ENCODE measurements around the gene LPP.

The LPP gene

GRCh38 chr3:188496390-188496789, 342.4 kb downstream of the LPP start:
- no peak for DNase-seq (ENCODE audit: low read depth in 1 of 2, low spot score in 1 of 2)
- no peak for TF ChIP-seq JUND (IDR thresholded peaks at IDR 0.05; ENCODE audit: low read depth)
- in situ Hi-C loops (cut with HindIII; ENCODE audit: low pct_unique_long_range_greater_than_20kb, low sequenced_read_pairs) = no loop called here

- no peak for TF ChIP-seq JUND (IDR thresholded peaks at IDR 0.05; ENCODE audit: low read depth)
- DNase-seq (ENCODE audit: low read depth in 1 of 2, low spot score in 1 of 2) = no peak
- in situ Hi-C loops (cut with HindIII; ENCODE audit: low pct_unique_long_range_greater_than_20kb, low sequenced_read_pairs) = no loop called here
These were observed 343.1 kb downstream of the LPP start for GRCh38 chr3:188497021-188497420.

- TF ChIP-seq JUND (IDR thresholded peaks at IDR 0.05; ENCODE audit: low read depth) = no peak
- in situ Hi-C loops (cut with HindIII; ENCODE audit: low pct_unique_long_range_greater_than_20kb, low sequenced_read_pairs) = no loop called here
- no peak for DNase-seq (ENCODE audit: low read depth in 1 of 2, low spot score in 1 of 2)
These were observed 349.7 kb downstream of the LPP start for GRCh38 chr3:188503647-188504046.

- no peak for TF ChIP-seq JUND (IDR thresholded peaks at IDR 0.05; ENCODE audit: low read depth)
- in situ Hi-C loops (cut with HindIII; ENCODE audit: low pct_unique_long_range_greater_than_20kb, low sequenced_read_pairs) = no loop called here
- DNase-seq (ENCODE audit: low read depth in 1 of 2, low spot score in 1 of 2) = no peak
These were observed 351.2 kb downstream of the LPP start for GRCh38 chr3:188505151-188505550.

DNA sequence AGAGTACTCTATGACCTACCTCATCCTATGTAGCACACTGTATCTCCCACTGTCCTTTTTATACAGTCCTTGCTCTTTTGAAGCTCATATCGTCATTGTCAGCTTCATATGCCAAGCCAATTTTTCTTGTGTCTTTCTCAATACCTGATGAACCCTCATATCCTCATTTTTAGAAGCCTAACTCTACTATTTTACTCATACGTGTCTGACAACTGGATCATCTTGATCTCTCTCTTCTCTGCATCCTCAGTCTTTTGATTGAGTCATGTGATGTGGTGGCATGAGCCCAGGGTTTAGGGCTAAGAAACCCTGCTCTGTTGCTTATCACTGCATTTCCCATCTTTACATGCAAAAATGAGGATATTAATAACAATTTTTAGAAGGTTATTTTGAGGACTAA, 352.0 kb downstream of the LPP start:
- no peak for TF ChIP-seq JUND (IDR thresholded peaks at IDR 0.05; ENCODE audit: low read depth)
- in situ Hi-C loops (cut with HindIII; ENCODE audit: low pct_unique_long_range_greater_than_20kb, low sequenced_read_pairs) = no loop called here
- no peak for DNase-seq (ENCODE audit: low read depth in 1 of 2, low spot score in 1 of 2)

- in situ Hi-C loops (cut with HindIII; ENCODE audit: low pct_unique_long_range_greater_than_20kb, low sequenced_read_pairs) = no loop called here
- DNase-seq (ENCODE audit: low read depth in 1 of 2, low spot score in 1 of 2) = no peak
- TF ChIP-seq JUND (IDR thresholded peaks at IDR 0.05; ENCODE audit: low read depth) = no peak
These were observed 352.5 kb downstream of the LPP start for GRCh38 chr3:188506446-188506845.

DNA sequence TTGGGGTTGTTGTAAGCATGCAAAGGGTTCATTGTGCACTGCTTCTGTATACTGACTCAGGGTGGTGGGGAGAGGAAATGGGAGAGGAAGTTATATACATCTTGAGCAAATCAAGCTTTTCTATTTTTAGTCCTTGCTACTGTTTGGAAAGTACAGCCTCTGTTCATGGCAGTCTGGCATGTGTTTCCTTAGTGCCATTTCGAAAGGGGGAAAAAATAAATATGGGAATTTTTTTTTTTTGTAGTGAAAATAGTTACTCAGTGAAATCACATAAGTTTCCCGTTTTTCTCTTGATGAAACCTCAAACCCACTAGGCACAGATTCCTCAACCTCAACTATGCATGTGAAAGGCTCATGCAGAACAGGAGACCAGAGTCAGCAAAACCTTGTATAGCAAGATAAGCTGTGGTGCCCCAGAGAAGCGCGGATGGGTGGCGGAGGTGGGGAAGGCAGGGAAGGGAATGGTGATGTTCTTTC, 353.3 kb downstream of the LPP start:
- no peak for DNase-seq (ENCODE audit: low read depth in 1 of 2, low spot score in 1 of 2)
- TF ChIP-seq JUND (IDR thresholded peaks at IDR 0.05; ENCODE audit: low read depth) = no peak
- in situ Hi-C loops (cut with HindIII; ENCODE audit: low pct_unique_long_range_greater_than_20kb, low sequenced_read_pairs) = no loop called here

DNA sequence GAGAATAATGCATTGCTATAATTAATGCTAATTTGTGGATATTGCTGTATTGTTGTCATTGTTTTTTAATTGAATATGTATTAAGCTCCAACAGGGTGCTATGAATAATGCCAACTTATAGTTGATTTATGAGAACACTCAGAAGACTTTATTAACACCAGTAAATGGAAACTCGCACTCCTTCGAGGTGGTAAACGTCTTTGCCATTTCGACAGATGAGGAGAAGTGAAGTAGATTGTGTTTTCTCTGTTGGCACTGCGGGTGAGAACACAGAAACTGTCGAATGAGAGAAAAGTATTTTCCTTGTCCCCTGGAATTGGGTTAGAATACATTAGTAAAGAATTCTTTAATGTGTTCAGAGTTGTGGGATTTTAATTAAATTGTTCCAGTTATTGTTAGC, 354.5 kb downstream of the LPP start:
- DNase-seq (ENCODE audit: low read depth in 1 of 2, low spot score in 1 of 2) = no peak
- TF ChIP-seq JUND (IDR thresholded peaks at IDR 0.05; ENCODE audit: low read depth) = no peak
- in situ Hi-C loops (cut with HindIII; ENCODE audit: low pct_unique_long_range_greater_than_20kb, low sequenced_read_pairs) = no loop called here

GRCh38 chr3:188509316-188509715, 355.4 kb downstream of the LPP start:
- in situ Hi-C loops (cut with HindIII; ENCODE audit: low pct_unique_long_range_greater_than_20kb, low sequenced_read_pairs) = no loop called here
- no peak for TF ChIP-seq JUND (IDR thresholded peaks at IDR 0.05; ENCODE audit: low read depth)
- no peak for DNase-seq (ENCODE audit: low read depth in 1 of 2, low spot score in 1 of 2)

GRCh38 chr3:188510366-188510765, 356.4 kb downstream of the LPP start:
- in situ Hi-C loops (cut with HindIII; ENCODE audit: low pct_unique_long_range_greater_than_20kb, low sequenced_read_pairs) = no loop called here
- no peak for TF ChIP-seq JUND (IDR thresholded peaks at IDR 0.05; ENCODE audit: low read depth)
- no peak for DNase-seq (ENCODE audit: low read depth in 1 of 2, low spot score in 1 of 2)

GRCh38 chr3:188513662-188514328, 359.8 kb downstream of the LPP start:
- no peak for TF ChIP-seq JUND (IDR thresholded peaks at IDR 0.05; ENCODE audit: low read depth)
- in situ Hi-C loops (cut with HindIII; ENCODE audit: low pct_unique_long_range_greater_than_20kb, low sequenced_read_pairs) = no loop called here
- DNase-seq (ENCODE audit: low read depth in 1 of 2, low spot score in 1 of 2) = no peak

DNA sequence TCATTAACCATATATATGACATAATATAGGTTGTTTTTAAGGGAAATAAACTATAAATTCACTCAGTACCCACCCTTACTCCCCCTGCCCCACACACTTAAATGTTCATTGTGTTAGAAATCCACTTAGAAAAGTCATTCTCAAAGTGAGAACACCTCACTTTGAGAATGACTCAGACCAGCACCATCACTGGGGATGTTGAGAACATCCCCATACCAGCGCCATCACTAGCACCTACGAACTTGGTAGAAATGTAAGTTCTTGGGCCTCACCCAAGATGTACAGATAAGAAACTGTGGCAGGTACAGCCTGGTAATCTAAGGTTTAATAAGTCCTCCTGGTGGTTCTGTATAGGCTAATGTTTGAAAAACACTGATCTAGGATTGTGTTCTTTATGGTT, 362.6 kb downstream of the LPP start:
- no peak for TF ChIP-seq JUND (IDR thresholded peaks at IDR 0.05; ENCODE audit: low read depth)
- DNase-seq (ENCODE audit: low read depth in 1 of 2, low spot score in 1 of 2) = no peak
- in situ Hi-C loops (cut with HindIII; ENCODE audit: low pct_unique_long_range_greater_than_20kb, low sequenced_read_pairs) = no loop called here

DNA sequence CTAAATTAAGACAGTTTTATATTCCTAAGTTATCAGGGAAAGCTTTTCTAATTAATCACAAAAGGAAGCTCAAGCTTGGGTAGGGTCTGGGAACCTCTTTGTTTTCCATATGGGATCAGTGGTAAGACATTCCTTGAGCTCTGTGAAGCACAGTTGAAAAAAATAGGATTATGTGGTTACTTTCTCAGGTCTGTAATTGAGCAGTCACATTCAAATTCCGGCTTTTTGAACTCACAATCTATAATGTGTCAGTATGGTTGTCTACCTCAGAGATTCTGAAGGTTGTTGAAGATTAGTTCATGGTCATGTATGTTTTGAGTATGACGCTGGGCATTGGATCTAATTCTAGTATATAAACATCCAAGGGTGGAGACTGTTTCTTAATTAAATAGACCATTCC, 364.5 kb downstream of the LPP start:
- no peak for DNase-seq (ENCODE audit: low read depth in 1 of 2, low spot score in 1 of 2)
- TF ChIP-seq JUND (IDR thresholded peaks at IDR 0.05; ENCODE audit: low read depth) = no peak
- in situ Hi-C loops (cut with HindIII; ENCODE audit: low pct_unique_long_range_greater_than_20kb, low sequenced_read_pairs) = no loop called here

- TF ChIP-seq JUND (IDR thresholded peaks at IDR 0.05; ENCODE audit: low read depth) = no peak
- DNase-seq (ENCODE audit: low read depth in 1 of 2, low spot score in 1 of 2) = no peak
- in situ Hi-C loops (cut with HindIII; ENCODE audit: low pct_unique_long_range_greater_than_20kb, low sequenced_read_pairs) = no loop called here
These were observed 365.0 kb downstream of the LPP start for GRCh38 chr3:188518835-188519452.
